CD4-positive, alpha-beta T cell treated with Interleukin-17A for 4 hours (primary cell): ENCODE data around the gene PIEZO1.

Experiments used
- DNase-seq: peaks from one replicate; pipeline ENCODE4 v3.0.0-alpha.2; 2020; ENCODE audit warnings: mixed read lengths

PIEZO1 gene

GRCh38 chr16:88815901-88816589 is 31.0 kb upstream of the PIEZO1 start:
- peak; percentile 67 for DNase-seq

- no peak for DNase-seq
Observed at GRCh38 chr16:88815227-88815626, 30.2 kb upstream of the PIEZO1 start.

GRCh38 chr16:88814144-88814502 is 29.1 kb upstream of the PIEZO1 start:
- no peak for DNase-seq

GRCh38 chr16:88813269-88814143 is 28.5 kb upstream of the PIEZO1 start:
- DNase-seq = no peak

- DNase-seq = no peak
Observed at GRCh38 chr16:88812513-88813268, 27.7 kb upstream of the PIEZO1 start.

GRCh38 chr16:88811769-88812512 is 26.9 kb upstream of the PIEZO1 start, which contains the start of gene APRT:
APRT (minus strand) TSS chr16:88811928; CDS start chr16:88811899, 29 bp downstream.
- peak; percentile 97 for DNase-seq

- DNase-seq = peak; percentile 71
Observed at GRCh38 chr16:88810912-88811768, 26.1 kb upstream of the PIEZO1 start.

GRCh38 chr16:88810166-88810911 is 25.3 kb upstream of the PIEZO1 start:
- no peak for DNase-seq

GRCh38 chr16:88809676-88810165 is 24.7 kb upstream of the PIEZO1 start:
- DNase-seq = no peak

- DNase-seq = no peak
Observed at GRCh38 chr16:88809068-88809675, 24.2 kb upstream of the PIEZO1 start.

GRCh38 chr16:88807626-88808453 is 22.8 kb upstream of the PIEZO1 start:
- DNase-seq = no peak

GRCh38 chr16:88807142-88807625 is 22.2 kb upstream of the PIEZO1 start:
- no peak for DNase-seq

GRCh38 chr16:88806491-88807111 is 21.6 kb upstream of the PIEZO1 start:
- no peak for DNase-seq

GRCh38 chr16:88805887-88806393 is 20.9 kb upstream of the PIEZO1 start:
- DNase-seq = no peak

GRCh38 chr16:88805340-88805715 is 20.3 kb upstream of the PIEZO1 start:
- no peak for DNase-seq

GRCh38 chr16:88804552-88805339 is 19.7 kb upstream of the PIEZO1 start:
- peak; percentile 38 for DNase-seq

- DNase-seq = no peak
Observed at GRCh38 chr16:88804173-88804551, 19.1 kb upstream of the PIEZO1 start.
